GM19043 (cell line): ENCODE results near the gene MPV17.
"Not testable (repeated sequence)": the region's sequence is repeated elsewhere in the genome, so short reads cannot be mapped to it uniquely, and the experiment has no call there.

Experiments
- ATAC-seq: cut with Tn5 transposase; IDR thresholded peaks from one replicate; pipeline ENCODE4 v1.9.1; 2021; ENCODE audit warnings: low read depth; ENCODE audit not compliant: unreplicated experiment

MPV17 gene, protein sequence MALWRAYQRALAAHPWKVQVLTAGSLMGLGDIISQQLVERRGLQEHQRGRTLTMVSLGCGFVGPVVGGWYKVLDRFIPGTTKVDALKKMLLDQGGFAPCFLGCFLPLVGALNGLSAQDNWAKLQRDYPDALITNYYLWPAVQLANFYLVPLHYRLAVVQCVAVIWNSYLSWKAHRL

DNA sequence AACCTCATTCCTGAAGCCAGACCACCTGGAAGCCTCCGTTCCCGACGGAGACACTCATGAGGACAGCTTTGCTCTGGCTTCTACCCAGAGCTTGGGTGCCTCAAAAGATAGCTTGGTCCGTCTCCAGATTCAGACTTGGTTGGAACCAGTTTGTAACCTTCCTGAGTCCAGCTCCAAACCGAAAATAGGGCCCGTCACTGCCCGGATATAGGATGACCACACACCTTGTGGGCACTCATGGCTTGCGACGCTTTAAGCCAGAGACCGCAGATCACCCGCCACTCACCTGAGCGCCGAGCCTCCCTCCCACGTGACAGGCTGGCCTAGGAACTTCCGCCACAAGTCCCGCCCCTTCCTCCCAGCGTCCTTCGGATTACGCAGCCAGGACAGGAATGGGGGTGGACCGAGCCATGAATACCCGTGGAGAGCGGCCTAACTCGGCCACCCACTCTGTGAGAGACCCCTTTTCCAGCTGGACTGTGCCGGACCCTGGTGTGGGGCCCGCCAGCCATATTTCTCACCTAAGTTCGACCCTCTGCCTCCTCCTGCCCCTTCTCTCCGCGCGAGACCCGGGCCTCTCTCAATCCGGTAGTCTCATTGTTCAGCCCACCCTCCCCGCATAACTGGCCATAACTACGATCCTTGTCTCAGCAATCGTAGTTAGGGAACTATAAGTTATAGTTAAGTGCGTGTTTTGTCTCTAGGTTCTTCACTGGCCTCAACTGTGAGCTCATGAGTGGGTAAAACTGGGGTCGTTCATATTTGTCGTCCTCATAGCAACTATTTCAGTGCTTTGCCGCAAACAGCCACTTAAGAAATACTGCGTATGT is at the start of gene MPV17:
TSS of gene MPV17 (minus strand) at position 332 of the 830 bp plus-strand sequence. CDS start 580 bp downstream, outside the sequence.
- peak; percentile 93 for ATAC-seq

DNA sequence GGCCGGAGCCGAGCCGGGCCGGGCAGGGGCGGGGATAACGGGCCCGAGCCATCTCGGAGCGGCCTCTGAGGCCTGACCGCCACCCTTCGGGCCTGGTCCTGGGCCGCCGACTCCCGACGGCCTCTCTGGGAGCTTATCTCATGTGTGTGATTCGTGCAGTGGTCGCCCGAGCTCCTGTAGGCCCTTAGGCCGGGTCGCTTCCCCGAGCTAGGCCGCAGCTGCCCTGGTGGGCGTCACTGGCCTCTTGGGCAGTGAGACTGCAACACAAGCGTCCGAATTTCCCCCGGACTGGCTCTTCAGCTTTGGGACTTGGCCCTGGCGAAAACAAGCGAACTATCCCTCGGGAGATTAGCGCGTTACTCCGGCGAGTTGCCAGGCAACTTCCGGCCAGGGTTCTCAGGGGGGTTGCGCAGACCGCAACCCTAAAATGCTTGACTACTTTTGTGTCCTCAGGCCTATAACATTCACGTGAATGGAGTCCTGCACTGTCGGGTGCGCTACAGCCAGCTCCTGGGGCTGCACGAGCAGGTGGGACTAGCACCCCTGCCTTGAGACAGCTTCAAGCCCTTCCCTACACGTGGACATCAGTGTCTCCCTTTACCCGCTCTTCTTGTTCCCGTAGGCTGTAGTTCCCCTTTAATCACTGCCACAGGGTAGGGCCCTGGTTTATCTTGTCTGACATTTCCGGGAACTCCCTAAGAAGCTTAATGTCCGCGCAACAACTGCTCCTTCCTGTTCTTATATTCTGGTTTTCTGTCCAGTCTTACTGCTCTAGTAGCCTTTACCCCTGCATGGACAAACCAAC is 48.1 kb upstream of the MPV17 start:
- ATAC-seq, result peak; percentile 16

DNA sequence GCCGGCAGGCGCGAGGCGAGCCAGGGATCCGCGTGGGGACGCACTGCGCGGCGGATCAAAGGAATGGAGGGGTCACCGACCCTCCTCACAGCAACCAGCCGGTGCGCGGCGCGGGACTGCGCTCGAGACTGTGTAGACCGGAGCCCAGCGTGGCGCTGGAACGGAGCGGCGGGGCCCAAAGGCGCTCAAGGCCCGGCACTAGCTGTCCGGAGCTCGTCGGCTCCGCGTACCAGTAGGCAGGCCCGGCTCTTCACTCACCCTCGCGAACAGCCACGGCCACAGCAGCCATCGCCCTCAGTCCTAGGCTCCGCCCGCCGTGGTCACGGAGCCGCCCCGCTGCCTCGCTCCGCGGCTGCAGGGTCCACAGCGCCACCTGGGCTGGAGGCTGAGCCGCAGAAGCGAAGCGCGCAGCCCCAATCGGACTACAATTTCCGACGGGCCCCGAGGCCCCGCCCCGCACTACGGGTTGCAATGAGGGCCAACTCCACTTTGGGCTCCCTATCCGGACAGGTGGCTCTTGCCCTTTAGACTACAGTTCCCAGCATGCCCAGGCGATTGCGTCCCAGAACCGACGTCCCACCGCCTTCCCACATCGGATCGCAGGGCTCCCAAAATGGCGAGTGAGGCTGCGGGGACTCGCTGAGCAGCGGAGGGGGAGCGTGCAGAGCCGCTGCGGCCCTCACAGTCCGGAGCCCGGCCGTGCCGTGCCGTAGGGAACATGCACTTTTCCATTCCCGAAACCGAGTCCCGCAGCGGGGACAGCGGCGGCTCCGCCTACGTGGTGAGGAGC is 47.3 kb upstream of the MPV17 start, which contains the start of the genes EIF2B4 and SNX17:
TSS of gene EIF2B4 (minus strand) at position 313 of the 790 bp plus-strand sequence. CDS start at position 289, 24 bp downstream.
TSS of gene SNX17 (plus strand) at position 591 of the 790 bp plus-strand sequence. CDS start at position 719, 128 bp downstream.
- peak; percentile 88 for ATAC-seq

DNA sequence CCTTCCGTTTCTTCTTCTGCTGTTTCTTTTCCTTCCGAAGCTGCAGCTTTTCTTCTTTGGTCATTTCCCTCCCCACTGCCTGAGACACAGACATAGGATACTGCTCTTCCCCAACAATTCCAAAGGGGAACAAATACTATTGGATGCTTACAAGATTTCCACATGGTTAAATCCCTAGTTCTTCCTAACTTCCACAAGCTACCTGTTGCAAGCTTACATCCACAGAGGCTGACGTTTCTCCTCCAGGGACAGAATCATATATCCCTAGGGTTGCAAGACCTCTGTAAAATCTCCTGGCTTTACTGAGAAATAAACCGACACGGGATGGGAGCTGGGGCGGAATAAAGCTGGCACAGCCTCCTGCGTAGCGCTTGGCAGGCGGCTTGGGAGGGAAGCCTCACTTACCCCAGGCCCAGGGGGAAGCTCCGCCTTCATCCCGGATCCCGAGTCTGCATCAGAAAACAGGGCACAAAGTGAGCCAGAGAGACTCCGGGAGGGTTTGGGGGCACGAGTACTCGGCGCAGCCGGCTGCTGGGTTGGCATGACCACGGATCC is 46.7 kb upstream of the MPV17 start:
- no peak for ATAC-seq

DNA sequence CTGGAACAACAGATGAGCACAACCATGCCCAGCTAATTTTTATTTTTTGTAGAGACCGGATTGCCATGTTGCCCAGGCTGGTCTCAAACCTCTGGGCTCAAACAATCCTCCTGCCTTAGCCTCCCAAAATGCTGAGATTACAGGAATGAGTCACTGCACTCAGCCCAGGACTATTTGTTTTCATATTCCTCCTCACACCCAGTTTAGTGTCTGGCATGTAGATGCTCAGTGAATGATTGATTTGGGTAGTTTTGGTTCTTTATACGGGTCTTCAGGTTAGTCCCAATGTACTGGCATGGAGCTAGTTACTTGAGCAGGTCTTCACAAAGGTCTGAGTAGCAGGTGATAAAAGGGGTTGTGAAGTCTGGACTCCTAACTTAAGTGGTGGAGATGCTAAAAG is 41.0 kb upstream of the MPV17 start:
- ATAC-seq, result no peak

DNA sequence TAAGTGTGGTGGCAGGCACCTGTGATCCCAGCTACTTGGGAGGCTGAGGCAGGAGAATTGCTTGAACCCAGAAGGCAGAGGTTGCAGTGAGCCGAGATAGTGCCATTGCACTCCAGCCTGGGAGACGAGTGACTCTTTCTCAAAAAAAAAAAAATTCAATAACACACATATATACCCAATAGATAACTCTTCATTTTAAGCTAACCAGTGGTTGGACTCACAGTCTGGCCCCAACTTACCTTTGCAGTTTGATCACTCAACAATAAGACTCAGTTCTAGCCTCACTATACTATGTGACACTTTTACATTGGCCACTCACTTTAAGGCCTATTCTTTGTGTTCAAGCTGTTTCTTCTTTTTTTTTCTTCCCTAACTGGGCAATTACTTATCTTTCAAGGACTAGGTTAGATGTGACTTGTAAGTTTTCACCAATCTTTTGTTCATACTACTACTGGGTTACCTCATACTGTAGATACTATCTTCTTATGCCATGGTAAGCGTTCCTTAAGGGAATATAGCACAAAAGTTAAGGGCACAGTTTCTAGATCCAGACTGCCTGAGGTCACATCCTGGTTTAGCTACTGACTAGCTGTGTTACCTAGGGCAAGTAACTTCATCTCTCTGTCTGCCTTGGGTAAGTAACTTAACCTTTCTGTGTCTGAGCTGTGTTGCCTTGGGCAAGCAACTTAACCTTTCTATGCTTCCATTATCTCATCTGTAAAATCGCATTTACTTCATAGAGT is 40.0 kb upstream of the MPV17 start:
- no peak for ATAC-seq

DNA sequence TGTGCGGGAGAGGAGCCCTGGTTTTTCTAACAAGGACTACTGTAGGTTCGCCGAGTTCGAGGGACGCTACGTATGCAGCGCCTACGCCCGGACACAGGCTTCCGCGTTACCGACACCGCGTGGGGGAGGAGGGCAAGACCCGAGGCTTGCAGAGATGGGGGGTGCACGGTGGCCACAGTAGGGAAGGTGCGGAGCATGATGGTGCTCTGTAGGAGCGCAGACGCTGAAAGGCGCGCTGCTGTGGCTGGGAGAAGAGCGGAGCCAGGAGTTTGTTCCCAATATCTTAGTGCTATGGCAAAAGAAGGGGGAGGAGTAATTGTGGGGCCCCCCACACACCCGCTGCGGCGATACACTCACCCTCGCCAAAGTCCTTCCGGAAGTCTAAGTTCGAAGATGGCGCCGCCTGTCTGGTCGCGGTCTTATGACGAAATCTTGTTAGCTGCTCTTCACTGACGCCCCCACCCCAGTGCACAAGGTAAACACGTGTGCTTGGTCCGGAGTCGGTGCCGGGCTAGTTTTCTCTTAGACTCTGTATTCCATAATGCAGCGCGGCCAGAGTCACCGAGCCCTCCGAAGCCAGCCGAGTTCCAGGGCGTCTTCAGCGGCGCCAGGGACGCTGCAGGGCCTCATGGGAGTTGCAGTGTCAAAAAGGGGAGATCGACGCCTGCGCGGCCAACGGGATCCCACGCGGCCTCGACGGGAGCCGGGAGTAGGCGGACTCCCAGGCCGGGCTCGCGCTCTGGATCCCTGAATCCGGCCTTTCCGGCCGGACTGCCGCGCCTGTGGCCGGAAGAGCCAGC is 33.7 kb upstream of the MPV17 start, which contains the start of gene GTF3C2:
TSS of gene GTF3C2 (minus strand) at position 383 of the 800 bp plus-strand sequence. CDS start 13,210 bp downstream, outside the sequence.
- ATAC-seq, result peak; percentile 76

DNA sequence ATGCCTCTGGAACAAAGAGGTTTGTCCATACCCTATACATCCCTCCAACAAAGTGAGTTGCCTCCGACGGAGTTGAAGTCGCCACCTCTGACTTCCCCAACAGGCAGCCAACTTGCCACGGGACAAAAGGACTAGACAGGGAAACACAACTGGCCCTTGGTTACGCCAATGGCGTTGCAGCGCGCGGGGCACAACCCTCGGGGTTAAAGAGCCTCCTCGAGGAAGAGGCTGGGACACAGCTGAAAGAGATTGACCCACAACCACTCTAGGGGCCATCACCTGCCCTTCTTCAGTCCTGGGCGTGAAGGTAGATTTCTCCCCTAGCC is 33.1 kb upstream of the MPV17 start:
- ATAC-seq, result peak; percentile 15

DNA sequence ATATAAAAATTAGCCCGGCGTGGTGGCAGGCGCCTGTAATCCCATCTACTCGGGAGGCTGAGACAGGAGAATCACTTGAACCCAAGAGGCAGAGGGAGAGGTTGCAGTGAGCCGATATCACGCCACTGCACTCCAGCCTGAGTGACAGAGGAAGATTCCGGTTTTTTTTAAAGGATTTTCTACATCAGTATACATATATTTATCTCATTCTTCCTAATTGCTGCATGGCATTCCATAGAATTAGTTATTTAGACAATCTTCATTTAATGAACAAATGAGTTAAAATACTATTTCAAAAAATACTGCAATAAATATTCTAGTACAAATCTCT is 31.7 kb upstream of the MPV17 start:
- no peak for ATAC-seq

DNA sequence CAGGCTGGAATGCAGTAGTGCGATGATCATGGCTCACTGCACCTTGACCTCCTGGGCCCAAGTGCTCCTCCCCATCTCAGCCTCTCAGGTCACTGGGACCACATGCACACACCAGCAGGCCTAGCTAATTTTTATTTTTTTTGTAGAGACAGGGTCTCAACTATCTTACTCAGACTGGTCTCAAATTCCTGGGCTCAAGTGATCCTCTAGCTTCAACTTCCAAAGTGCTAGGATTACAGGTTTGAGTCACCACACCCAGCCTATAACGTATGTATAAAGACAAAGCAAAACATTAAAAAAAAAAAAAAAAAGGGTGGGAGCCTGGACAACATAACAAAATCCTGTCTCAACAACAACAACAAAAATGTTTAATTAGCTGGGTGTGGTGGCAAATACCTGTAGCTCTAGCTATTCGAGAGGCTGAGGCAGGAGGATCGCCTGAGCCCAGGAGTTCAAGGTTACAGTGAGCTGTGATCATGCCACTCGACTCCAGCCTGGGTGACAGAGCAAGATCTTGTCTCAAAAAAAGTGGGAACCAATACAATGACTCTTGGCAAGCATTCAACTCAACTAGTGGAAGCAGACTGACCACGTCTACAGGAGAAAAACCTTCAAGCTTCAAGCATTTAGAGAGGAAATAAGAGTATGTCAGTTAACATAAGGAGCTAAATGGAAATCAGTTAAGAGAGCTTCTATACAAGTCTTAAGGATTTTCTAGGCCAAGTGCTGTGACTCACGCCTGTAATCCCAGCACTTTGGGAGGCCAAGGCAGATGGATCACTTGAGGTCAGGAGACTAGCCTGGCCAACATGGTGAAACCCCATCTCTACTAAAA is 31.1 kb upstream of the MPV17 start:
- no peak for ATAC-seq

DNA sequence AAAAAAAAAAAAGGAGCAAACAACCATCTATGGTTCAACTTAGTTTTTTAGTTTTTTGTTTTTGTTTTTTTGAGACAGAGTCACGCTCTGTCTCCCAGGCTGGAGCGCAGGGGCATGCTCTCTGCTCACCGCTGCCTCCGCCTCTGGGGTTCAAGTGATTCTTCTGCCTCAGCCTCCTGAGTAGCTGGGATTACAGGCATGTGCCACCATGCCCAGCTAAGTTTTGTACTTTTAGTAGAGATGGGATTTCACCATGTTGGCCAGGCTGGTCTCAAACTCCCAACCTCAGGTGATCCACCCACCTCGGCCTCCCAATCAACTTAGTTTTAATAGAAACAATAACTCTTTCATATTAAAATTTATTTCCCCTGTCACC is 30.5 kb upstream of the MPV17 start:
- not testable (repeated sequence) for ATAC-seq

DNA sequence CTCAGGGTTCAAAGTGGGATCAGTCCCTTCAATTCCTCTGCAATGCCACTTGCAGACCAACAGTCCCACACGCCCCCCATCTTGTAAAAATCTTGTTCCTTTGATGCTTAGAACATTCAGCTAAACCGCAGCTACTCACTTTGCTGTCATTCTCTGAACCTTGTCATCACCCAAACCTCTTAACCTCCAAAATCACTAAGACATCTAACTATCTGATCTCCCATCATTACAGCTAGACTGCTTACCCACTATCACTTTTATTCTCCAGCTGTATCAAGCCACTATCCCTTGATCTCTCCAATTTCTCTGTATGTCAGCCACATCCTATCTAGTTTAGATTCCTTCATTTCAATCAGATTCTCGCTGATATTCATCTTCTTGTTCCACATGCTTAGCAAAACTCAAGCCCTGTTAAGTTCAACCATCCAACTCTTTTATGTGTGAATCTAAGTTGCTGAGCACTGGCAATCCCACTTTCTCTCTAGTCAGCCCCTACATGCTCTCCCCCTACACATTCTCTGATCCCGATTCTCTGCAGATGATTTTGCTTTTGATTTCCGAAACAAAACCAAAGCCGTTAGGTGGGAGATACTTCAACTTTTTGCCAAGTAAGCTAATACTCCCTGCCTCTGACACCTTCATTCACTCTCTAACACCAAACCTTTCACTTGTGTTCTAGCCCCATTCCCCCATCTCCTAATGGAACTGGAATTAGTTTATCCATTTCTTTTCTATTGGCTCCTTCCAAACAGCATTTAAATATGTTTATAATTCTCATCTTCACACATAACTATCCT is 29.1 kb upstream of the MPV17 start:
- ATAC-seq, result no peak

DNA sequence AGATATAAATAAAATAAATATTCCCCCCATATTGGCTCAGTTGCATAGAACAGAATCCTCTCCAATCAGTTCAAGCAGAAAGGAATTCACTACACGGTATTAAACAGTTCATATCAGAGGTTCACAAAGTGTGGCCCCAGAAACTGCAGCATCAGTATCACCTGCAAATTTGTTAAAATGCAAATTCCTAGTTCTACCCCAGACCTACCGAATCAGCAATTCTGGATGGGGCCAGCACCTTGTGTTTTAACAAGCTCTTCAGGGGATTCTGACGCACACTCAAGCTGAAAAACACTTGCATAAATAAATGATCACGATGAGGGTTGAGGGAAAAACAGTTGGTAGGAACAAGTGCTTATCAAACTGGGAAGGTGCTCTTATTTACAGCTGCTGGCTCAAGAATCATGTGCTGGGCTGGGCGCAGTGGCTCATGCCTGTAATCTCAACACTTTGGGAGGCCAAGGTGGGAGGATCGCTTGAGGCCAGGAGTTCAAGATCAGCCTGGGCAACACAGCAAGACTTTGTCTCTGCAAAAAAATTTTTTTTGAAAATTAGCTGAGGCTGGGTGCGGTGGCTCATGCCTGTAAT is 27.3 kb upstream of the MPV17 start:
- ATAC-seq, result no peak

DNA sequence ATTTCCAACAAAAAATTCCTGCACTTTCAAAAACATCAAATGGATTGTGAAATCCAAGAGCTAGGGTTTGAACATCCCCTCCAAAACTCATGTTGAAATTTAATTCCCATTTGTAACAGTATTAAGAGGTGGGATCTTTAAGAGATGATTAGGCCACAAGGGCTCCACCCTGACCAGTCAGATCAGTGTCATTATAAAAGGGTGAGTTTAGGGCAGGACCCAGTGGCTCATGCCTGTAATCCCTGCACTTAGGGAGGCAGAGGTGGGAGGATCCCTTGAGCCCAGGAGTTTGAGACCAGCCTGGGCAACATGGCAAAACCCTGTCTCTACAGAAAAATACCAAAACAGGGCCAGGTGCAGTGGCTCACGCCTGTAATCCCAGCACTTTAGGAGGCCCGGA is 24.7 kb upstream of the MPV17 start:
- ATAC-seq, result no peak

DNA sequence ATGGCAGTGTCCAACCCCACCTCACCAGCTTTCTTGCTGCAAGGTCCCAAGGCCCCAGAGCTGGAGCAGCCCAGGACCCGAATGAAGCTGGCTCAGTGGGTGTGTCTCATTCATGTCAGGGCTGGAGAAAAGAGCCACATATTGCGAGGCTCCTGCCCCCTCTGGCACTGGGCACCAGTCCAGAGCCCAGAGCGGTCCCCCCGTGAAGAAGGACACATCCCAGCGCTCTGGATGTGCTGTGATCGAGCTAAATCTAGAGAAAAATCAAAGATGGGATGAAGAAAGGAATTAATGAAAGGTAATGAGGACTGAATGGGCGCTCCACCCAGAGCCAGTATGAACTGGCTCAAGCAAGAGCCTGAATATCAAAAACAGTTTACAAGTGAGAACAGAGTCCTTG is 13.3 kb upstream of the MPV17 start:
- no peak for ATAC-seq

DNA sequence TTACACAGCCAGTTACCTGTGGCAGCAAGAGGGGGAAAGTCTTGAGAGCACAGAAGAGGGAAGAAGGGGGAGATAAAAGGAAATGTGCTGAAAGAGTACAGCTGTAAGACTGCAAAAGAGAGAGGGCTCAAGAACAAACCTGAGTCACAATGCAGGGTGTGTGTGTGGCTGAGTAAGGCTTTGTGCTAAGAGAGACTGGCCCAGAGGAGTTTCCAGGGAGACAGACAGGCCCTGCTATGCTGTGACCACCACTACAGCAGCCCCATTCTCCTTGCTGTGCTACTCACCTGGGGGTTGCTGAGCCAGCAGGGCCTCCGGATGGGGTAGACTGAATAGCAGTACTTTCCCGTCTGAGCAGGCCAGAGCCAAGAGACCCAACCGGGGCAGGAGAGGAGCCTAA is 12.4 kb upstream of the MPV17 start:
- no peak for ATAC-seq

DNA sequence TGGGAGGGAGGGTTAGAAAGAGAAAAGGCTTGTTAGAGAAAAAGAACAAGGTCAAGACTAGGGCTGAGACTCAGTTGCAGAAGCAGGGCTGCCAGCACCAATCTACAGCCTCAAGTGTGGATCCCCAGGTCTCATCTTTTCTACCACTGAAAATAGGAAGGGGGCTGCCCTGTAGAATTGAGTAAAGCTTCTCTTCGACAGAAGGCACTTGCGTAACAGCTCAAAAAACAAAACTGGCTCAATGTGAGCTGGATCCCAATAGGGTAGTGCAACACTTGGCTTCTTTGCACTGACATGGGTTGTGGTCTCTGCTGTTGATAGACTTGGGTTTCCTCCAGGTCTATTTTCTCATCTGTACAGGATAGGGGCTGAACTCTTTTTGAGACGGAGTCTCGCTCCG is 1.8 kb upstream of the MPV17 start:
- ATAC-seq, result no peak
